Tongue (tissue), 2 donors: ENCODE measurements around the gene PIP5K1B. TPM values are rescaled to one million over a fixed set of nuclear protein-coding genes. Genes with fewer than 3 reads are reported as not detected.

Source experiments
- DNase-seq: peaks from one replicate; pipeline ENCODE4 v3.0.0-alpha.2; 2015
- total RNA-seq: library from RNA; depleted of rRNA; stranded (reverse); fragments of >200 nt; gene quantifications from one replicate; pipeline ENCODE4 v1.2.3, GENCODE V29; 2014

The PIP5K1B gene
- total RNA-seq, 1 donor from 2014 or later: 4.5 TPM

GRCh38 chr9:68738358-68738757 is 33.3 kb downstream of the PIP5K1B start:
- DNase-seq: no peak

GRCh38 chr9:68739621-68740174 is 34.7 kb downstream of the PIP5K1B start:
- no peak for DNase-seq

GRCh38 chr9:68740561-68740960 is 35.5 kb downstream of the PIP5K1B start:
- no peak for DNase-seq

- DNase-seq: no peak
Measured at GRCh38 chr9:68741234-68741633, 36.2 kb downstream of the PIP5K1B start.

GRCh38 chr9:68741704-68742332 is 36.8 kb downstream of the PIP5K1B start:
- DNase-seq: no peak

- no peak for DNase-seq
Measured at GRCh38 chr9:68742333-68742730, 37.3 kb downstream of the PIP5K1B start.

GRCh38 chr9:68744426-68744825 is 39.4 kb downstream of the PIP5K1B start:
- no peak for DNase-seq

GRCh38 chr9:68746525-68746924 is 41.5 kb downstream of the PIP5K1B start:
- DNase-seq: no peak

- DNase-seq: peak; percentile 3
Measured at GRCh38 chr9:68747043-68747533, 42.0 kb downstream of the PIP5K1B start.

- no peak for DNase-seq
Measured at GRCh38 chr9:68749135-68749534, 44.1 kb downstream of the PIP5K1B start.

- DNase-seq: no peak
Measured at GRCh38 chr9:68749579-68750159, 44.6 kb downstream of the PIP5K1B start.

GRCh38 chr9:68750255-68750654 is 45.2 kb downstream of the PIP5K1B start:
- DNase-seq: peak; percentile 8

GRCh38 chr9:68750786-68751185 is 45.7 kb downstream of the PIP5K1B start:
- DNase-seq: no peak

- DNase-seq: no peak
Measured at GRCh38 chr9:68751556-68751955, 46.5 kb downstream of the PIP5K1B start.

- DNase-seq: no peak
Measured at GRCh38 chr9:68755051-68755450, 50.0 kb downstream of the PIP5K1B start.

GRCh38 chr9:68755752-68756151 is 50.7 kb downstream of the PIP5K1B start:
- DNase-seq: no peak

GRCh38 chr9:68759981-68760673 is 55.1 kb downstream of the PIP5K1B start:
- no peak for DNase-seq

GRCh38 chr9:68760674-68761333 is 55.8 kb downstream of the PIP5K1B start:
- no peak for DNase-seq

- no peak for DNase-seq
Measured at GRCh38 chr9:68762570-68762969, 57.5 kb downstream of the PIP5K1B start.

- DNase-seq: no peak
Measured at GRCh38 chr9:68763104-68763503, 58.1 kb downstream of the PIP5K1B start.

- no peak for DNase-seq
Measured at GRCh38 chr9:68768619-68769018, 63.6 kb downstream of the PIP5K1B start.

GRCh38 chr9:68769852-68770251 is 64.8 kb downstream of the PIP5K1B start:
- no peak for DNase-seq

GRCh38 chr9:68771376-68771775 is 66.3 kb downstream of the PIP5K1B start:
- DNase-seq: no peak
